Measurements from ENCODE around the gene ANKRD29. TPM values are rescaled to one million over a fixed set of nuclear protein-coding genes. Genes with fewer than 3 reads are reported as not detected.
A peak's percentile ranks its signal among the peaks of the same experiment; 100 is the strongest.

The ANKRD29 gene
- total RNA-seq, 1 donor: 0.43 TPM

GRCh38 chr18:23661735-23662308 is 889 bp downstream of the ANKRD29 start:
- TF ChIP-seq CTCF (IDR thresholded peaks at IDR 0.05; ENCODE audit: insufficient read depth, low read depth, low read length): no peak
- DNase-seq (ENCODE audit: low read depth): no peak
- peak overlapping the region; percentile 48 for H3K4me3 ChIP-seq (ENCODE audit: low read depth, low read length)

GRCh38 chr18:23658285-23658684 is 4.4 kb downstream of the ANKRD29 start:
- no peak for DNase-seq (ENCODE audit: low read depth)
- TF ChIP-seq CTCF (IDR thresholded peaks at IDR 0.05; ENCODE audit: insufficient read depth, low read depth, low read length): no peak
- H3K4me3 ChIP-seq (ENCODE audit: low read depth, low read length): no peak overlapping the region

DNA sequence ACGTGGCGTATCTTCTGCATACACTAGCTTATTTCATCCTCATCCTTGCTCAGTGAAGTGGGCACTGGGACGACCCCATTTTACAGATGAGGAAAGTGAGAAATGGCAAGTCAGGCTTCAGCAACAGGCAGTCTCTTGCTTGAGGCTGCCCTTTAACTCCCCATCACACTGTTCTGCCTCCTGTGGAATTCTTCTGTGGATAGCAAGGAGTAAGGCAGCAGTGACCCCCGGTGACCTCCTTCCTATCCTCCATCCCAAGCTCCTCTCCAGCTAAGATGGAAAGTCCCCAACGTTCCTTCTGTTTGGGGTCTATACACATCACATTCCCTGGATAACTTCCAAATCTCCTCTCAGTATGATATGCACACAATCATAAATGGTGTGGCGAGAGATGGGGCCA is 10.5 kb downstream of the ANKRD29 start:
- TF ChIP-seq CTCF (IDR thresholded peaks at IDR 0.05; ENCODE audit: insufficient read depth, low read depth, low read length): no peak
- no peak for DNase-seq (ENCODE audit: low read depth)
- no peak overlapping the region for H3K4me3 ChIP-seq (ENCODE audit: low read depth, low read length)

DNA sequence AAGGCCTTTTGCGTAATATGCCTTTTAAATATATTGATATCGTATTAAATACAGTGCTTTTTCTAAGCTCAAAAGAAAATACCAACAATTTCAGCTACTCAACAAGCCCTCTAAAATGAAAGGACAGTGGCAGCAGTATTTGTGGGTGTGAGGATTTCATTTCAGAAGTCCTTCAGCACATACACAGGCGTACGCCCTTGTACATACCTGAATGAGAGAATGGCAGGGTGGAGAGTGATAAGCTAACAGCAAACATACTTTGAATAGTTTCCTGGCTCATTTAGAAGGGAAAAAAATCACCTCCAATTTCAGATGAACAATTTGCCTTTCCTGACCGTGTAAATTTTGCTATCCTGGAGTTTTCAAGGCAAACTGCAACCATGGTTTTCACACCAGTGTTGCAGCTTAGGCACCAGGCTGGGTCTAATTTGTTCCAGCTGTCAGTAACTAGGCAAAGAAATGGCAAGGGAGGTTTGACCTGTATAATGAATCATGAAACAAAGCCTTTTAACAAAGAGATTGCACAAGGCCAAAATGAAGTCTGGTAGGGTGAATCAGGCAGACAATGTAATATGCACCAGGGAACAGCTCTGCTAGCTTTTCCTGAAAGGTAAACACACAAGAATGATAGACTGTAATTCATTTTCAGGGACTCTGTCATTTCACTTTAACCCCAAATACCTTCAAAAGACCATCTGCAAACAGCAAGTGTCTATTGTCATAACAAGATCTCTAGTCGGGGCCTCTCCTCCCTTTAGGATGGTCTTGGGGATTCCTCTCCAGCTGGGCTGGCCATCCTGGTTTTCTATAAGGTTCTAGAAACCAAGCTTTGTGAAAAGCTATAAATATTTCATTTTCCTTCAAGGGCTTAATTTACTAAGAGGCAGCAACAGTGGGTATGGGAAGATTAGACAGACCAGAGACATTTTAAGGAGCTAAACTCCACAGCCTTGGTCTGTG is 11.5 kb downstream of the ANKRD29 start:
- peak; percentile 58 for DNase-seq (ENCODE audit: low read depth)
- H3K4me3 ChIP-seq (ENCODE audit: low read depth, low read length): no peak overlapping the region
- TF ChIP-seq CTCF (IDR thresholded peaks at IDR 0.05; ENCODE audit: insufficient read depth, low read depth, low read length): no peak

DNA sequence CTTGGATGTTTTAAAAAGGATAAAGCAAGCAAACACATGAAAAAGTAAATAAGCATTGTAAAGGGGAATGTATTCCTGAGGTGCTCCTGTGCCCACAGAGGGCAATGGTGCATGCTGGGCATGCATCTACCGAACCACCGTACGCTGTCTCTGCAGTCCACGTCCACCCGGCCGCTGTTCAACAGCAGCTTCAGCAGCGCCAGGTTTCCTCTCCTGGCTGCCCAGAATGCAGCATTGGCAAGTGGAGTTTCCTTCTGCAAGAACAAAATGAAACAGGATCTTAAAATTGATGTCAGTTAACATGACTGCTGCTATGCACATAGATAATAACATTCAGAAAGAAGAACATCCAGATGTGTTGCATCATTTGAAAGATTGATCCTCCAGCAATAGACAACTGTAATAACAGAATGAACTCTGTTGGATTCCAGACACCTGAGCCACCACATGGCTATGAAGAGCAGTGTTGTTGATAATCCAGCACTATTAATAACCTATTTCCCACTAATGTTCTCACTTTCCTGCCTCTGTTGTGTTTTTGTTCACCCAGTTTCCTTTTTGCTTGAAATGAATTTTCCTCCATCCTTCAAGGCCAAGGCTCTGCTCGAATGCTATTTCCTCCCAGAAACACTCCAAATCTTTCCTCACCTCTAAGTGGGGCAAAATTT is 13.6 kb downstream of the ANKRD29 start:
- H3K4me3 ChIP-seq (ENCODE audit: low read depth, low read length): no peak overlapping the region
- no peak for TF ChIP-seq CTCF (IDR thresholded peaks at IDR 0.05; ENCODE audit: insufficient read depth, low read depth, low read length)

GRCh38 chr18:23648456-23648855 is 14.3 kb downstream of the ANKRD29 start:
- no peak for TF ChIP-seq CTCF (IDR thresholded peaks at IDR 0.05; ENCODE audit: insufficient read depth, low read depth, low read length)
- DNase-seq (ENCODE audit: low read depth): no peak
- H3K4me3 ChIP-seq (ENCODE audit: low read depth, low read length): no peak overlapping the region

More for the DNA sequence above, 13.6 kb downstream of the ANKRD29 start:
- no peak for DNase-seq (ENCODE audit: low read depth)

Data from fibroblast of villous mesenchyme (primary cell).